GM20000 (cell line): Measurements from ENCODE around the gene ADAMTS15.

Source experiments
- DNase-seq: peaks from one replicate; pipeline ENCODE4 v3.0.0; 2012; ENCODE audit warnings: low spot score
- TF ChIP-seq, protein P1 (sequence below): IDR thresholded peaks from 2 replicates; pipeline ENCODE4 v1.5.1; 2012; ENCODE audit warnings: mild to moderate bottlenecking, control low read depth; ENCODE audit errors: extremely low read depth, missing control alignments

The ADAMTS15 gene

DNA sequence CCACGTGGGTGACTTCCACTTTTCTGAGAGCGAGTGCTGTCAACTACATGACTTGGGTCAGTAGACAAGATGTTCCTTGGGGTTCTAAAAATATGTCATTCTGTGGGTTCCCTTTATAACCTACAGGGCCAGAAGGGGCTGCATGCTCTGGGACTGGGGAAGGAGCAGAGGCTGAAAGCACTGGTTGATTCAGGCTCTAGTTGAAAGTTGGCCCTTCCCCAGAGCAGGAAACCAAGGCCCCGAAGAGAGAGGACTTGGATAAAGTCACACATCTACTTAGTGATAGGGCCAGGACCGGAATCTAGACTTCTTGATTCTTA, 9.9 kb downstream of the ADAMTS15 start:
- DNase-seq, result no peak
- TF ChIP-seq, protein P1, sequence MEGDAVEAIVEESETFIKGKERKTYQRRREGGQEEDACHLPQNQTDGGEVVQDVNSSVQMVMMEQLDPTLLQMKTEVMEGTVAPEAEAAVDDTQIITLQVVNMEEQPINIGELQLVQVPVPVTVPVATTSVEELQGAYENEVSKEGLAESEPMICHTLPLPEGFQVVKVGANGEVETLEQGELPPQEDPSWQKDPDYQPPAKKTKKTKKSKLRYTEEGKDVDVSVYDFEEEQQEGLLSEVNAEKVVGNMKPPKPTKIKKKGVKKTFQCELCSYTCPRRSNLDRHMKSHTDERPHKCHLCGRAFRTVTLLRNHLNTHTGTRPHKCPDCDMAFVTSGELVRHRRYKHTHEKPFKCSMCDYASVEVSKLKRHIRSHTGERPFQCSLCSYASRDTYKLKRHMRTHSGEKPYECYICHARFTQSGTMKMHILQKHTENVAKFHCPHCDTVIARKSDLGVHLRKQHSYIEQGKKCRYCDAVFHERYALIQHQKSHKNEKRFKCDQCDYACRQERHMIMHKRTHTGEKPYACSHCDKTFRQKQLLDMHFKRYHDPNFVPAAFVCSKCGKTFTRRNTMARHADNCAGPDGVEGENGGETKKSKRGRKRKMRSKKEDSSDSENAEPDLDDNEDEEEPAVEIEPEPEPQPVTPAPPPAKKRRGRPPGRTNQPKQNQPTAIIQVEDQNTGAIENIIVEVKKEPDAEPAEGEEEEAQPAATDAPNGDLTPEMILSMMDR, result no peak

- TF ChIP-seq, protein P1, result no peak
- DNase-seq, result no peak
Observed at GRCh38 chr11:130459521-130459920, 11.1 kb downstream of the ADAMTS15 start.

DNA sequence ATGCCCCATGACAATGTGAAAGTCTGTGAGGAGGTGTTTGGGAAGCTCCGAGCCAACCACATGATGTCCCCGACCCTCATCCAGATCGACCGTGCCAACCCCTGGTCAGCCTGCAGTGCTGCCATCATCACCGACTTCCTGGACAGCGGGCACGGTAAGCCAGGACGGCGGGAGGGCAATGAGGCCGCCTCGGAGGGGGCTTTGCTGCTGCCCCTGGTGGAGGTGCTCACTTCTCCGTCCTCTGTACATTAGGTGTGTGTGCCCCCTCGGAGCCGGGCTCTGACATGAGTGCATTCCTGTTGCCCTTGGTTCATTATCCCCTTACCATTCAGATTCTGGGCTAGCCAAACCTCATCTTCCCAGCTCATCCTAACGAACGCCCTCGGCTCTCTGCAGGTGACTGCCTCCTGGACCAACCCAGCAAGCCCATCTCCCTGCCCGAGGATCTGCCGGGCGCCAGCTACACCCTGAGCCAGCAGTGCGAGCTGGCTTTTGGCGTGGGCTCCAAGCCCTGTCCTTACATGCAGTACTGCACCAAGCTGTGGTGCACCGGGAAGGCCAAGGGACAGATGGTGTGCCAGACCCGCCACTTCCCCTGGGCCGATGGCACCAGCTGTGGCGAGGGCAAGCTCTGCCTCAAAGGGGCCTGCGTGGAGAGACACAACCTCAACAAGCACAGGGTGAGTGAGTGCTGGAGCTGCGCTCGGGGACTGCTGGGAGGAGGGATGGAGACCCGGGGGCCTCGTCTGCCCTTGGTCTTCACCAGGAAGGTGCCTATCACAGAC, 13.8 kb downstream of the ADAMTS15 start:
- no peak for DNase-seq
- TF ChIP-seq, protein P1, result no peak

GRCh38 chr11:130462931-130463330, 14.5 kb downstream of the ADAMTS15 start:
- DNase-seq, result no peak
- TF ChIP-seq, protein P1, result no peak

DNA sequence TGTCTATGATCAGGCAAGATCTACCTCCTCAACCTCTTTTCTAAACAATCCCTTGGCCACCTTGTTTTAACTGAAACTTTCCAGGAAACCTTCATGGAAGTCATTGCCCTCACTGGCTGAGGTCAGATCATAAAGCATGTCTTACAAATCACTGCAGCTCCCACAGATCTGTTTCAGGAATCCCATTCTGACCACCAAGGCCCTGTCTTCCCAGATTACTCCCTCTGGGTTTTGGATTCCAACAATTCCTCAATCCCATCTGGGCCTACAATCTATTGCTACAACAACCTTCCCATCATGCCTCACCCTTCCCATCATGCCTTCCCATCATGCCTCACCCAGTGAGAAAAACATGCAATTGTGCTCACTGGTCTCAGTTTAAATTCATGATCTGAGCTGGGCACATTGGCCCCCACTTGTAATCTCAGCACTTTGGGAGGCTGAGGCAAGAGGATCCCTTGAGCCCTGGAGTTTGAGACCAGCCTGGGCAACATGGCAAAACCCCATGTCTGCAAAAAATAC, 15.9 kb downstream of the ADAMTS15 start:
- TF ChIP-seq, protein P1, result no peak
- DNase-seq, result no peak

DNA sequence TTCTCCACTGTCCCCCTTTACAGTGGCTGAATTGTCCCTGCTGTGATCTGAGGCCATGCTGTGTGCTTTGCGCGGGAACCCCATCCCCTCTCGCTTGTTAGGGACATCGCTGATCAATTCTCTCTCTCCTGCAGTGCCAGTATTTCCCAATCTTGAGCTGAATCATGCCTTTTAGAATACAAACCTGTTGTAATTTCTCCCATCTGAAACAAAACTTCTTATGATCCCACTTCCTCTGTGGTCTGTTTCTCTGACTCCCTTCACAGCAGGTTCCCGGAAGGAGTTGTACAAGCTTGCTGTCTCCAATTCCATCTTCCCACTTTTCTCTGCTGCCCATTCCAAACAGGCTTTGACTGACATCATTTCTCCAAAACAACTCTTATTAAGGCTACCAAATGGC, 16.8 kb downstream of the ADAMTS15 start:
- DNase-seq, result no peak
- TF ChIP-seq, protein P1, result no peak

- TF ChIP-seq, protein P1, result no peak
- no peak for DNase-seq
Observed at GRCh38 chr11:130467116-130467900, 18.9 kb downstream of the ADAMTS15 start.
